Adrenal gland (tissue), 5 donors: ENCODE data around the gene SCLY.

Experiments
- POLR2A ChIP-seq, 2 donors: fragments of 450-650 bp; IDR thresholded peaks; one replicate each; pipeline ENCODE4 v1.6.1; 2017; ENCODE audit warnings: antibody characterized with exemption in 2 of 2, mild to moderate bottlenecking in 2 of 2, moderate library complexity in 1 of 2
- TF ChIP-seq, protein P1 (sequence below), 6 experiments: fragments of 450-650 bp in 4 of 6; fragments of 200-600 bp in 2 of 6; sonication (generic) in 1 of 6; IDR thresholded peaks; 1 replicate in 5 of 6; 2 replicates in 1 of 6; pipeline versions ENCODE4 v1.5.1 to v1.8.0; 2016 to 2021; ENCODE audit warnings: antibody characterized with exemption in 6 of 6, mild to moderate bottlenecking in 2 of 6, moderate library complexity in 1 of 6
- donor health status: DM: no; HTN: no; CAD: no.

DNA sequence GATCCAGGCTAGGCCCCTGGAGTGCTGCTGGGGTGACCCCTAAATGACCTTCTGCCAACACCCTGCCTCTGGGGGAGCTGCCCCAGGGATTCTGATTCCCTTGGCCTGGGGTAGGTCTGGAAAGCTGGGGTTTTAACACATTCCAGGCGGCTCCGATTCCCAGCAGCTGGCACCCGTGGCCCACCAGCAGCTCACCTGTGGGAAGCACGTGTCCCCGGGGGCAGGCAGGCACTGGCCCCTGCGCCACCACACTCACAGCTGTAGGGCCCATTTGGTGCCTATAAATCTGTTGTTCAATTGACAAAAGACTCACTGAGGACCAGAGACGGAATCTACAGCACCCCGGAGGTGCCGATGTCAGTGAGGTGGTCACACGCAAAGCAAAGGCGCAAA, 73.6 kb downstream of the SCLY start:
- TF ChIP-seq, protein P1, sequence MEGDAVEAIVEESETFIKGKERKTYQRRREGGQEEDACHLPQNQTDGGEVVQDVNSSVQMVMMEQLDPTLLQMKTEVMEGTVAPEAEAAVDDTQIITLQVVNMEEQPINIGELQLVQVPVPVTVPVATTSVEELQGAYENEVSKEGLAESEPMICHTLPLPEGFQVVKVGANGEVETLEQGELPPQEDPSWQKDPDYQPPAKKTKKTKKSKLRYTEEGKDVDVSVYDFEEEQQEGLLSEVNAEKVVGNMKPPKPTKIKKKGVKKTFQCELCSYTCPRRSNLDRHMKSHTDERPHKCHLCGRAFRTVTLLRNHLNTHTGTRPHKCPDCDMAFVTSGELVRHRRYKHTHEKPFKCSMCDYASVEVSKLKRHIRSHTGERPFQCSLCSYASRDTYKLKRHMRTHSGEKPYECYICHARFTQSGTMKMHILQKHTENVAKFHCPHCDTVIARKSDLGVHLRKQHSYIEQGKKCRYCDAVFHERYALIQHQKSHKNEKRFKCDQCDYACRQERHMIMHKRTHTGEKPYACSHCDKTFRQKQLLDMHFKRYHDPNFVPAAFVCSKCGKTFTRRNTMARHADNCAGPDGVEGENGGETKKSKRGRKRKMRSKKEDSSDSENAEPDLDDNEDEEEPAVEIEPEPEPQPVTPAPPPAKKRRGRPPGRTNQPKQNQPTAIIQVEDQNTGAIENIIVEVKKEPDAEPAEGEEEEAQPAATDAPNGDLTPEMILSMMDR (IDR thresholded peaks at IDR 0.05), result no peak
- TF ChIP-seq POLR2A (IDR thresholded peaks at IDR 0.05), result no peak
